Breast epithelium (tissue), 3 donors: ENCODE measurements around the gene GSX2.

Experiments used
- POLR2AphosphoS5 ChIP-seq, 3 donors: sonication (generic); formaldehyde crosslinking; IDR thresholded peaks; one replicate each; pipeline ENCODE4 v1.6.1; 2017; ENCODE audit warnings: antibody characterized with exemption in 3 of 3
- TF ChIP-seq, protein P1 (sequence below), 3 donors: fragments of 450-650 bp; IDR thresholded peaks; one replicate each; pipeline ENCODE4 v1.5.1; 2016 to 2017; ENCODE audit warnings: antibody characterized with exemption in 3 of 3, mild to moderate bottlenecking in 3 of 3, moderate library complexity in 3 of 3

GRCh38 chr4:54139332-54139731 lies 39.4 kb downstream of the GSX2 start:
- TF ChIP-seq, protein P1, sequence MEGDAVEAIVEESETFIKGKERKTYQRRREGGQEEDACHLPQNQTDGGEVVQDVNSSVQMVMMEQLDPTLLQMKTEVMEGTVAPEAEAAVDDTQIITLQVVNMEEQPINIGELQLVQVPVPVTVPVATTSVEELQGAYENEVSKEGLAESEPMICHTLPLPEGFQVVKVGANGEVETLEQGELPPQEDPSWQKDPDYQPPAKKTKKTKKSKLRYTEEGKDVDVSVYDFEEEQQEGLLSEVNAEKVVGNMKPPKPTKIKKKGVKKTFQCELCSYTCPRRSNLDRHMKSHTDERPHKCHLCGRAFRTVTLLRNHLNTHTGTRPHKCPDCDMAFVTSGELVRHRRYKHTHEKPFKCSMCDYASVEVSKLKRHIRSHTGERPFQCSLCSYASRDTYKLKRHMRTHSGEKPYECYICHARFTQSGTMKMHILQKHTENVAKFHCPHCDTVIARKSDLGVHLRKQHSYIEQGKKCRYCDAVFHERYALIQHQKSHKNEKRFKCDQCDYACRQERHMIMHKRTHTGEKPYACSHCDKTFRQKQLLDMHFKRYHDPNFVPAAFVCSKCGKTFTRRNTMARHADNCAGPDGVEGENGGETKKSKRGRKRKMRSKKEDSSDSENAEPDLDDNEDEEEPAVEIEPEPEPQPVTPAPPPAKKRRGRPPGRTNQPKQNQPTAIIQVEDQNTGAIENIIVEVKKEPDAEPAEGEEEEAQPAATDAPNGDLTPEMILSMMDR (IDR thresholded peaks at IDR 0.05) = no peak
- TF ChIP-seq POLR2AphosphoS5 (IDR thresholded peaks at IDR 0.05) = no peak
